DMS 273 treated with DMSO at 0.1 percent for 48 hours (cell line): Measurements from ENCODE around the gene ZFAND4.
"Not testable (repeated sequence)": the region's sequence is repeated elsewhere in the genome, so short reads cannot be mapped to it uniquely, and the experiment has no call there.

ENCODE experiments used
- DNase-seq: peaks from one replicate; lab custom pipeline; 2025; lab: John Stamatoyannopoulos, UW

ZFAND4 gene

DNA sequence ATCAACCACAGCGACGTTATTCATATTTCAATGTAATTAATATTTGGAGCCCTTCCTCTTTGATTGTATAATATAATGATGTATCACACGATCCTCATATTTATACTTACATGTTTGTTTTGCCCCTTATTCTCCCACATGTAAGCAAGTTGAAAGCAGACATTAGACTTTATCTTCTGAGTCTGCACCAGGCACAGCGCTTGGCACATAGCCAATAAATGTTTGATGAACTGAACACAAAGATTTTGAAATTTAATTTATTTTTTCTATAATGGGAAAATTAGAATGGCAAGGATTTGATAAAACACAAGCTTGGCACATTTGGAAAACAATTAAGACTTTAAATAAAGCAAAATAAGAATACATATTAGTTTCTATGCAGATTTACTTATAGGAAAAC is 31.6 kb downstream of the ZFAND4 start:
- DNase-seq = no peak

DNA sequence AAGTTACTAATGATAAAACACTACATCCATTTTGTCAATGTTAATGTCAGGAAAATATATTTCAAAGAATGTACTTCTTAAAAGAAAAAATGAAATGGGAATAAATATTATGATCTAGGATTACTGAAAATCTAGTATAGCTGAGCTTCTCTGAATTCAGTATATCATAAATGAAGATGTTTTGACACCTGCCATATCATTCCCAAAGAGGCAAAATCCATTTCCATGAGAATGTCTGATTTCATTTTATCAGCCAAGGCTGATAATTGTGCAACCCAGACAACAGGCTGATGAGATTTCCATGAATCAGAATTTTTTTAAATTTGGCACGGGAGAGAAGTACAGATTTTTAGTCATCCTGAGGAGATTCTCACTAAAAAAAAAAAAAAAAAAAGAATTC is 32.5 kb downstream of the ZFAND4 start:
- no peak for DNase-seq

DNA sequence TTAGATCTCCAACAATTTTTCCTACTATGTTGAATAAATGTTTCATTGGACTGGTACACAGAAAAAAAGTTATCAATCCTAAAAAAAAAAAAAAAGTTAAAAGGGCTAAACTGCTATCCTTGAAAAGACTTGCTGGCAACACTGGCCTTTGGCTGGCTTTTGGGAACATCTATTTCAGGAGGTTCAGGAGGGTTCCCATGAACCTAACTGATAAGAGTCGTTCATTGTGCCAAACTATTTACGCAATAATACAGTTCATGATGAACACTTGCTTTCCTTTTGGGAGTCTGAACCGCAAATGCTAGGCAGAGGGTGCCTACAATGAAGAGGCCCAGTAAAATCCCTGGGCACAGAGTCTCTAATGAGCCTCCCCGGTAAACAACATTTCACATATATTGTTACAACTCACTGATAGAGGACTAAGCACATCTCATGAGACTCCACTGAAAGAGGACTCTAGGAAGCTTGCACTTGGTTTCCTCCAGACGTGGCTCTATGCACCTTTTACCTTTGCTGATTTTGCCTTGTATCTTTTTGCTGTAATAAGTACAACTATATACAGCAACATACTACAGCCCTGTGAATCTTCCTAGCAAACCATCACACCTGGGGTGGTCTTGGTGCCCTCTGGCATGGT is 45.0 kb downstream of the ZFAND4 start:
- no peak for DNase-seq

DNA sequence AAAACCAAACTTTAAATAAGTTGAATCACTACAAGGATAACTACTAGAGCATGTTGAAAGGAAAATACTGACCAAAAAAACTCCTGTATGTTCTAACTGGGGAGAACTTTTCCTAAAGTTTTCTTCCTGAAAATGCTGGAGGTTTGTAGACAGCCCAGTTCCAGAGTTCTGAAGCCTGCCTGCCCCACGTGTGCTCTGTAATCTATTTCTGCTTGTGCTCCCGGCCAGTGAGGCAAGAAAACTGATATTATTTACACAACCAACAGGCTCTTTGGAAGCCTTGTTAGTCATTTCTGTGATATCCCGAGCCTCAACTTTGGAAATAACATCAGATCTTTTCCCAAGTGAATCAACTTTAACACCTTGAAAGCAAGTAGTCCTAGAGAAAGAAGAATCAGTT is 46.7 kb downstream of the ZFAND4 start:
- no peak for DNase-seq

GRCh38 chr10:45624724-45625123 is 47.8 kb downstream of the ZFAND4 start:
- no peak for DNase-seq

DNA sequence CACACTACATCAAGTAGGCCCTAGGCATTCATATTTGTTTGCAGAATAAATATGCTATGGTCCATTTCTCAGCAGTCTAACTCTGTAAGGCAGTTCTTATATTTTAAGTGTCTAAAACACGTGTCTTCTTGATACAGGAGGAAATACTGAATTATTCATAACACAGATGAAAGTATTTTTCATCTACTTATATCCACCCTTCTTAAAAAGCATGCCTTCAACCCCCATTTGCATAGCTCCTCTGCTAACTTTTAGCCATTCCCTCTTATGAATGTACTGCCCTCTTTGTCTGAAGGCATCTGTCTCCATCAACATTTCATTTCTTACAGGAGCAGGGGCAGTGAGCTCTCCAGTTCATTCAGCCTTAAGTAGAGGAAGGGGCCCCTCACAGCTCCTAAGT is 57.7 kb downstream of the ZFAND4 start:
- DNase-seq = no peak

GRCh38 chr10:45612741-45613140 is 59.8 kb downstream of the ZFAND4 start:
- no peak for DNase-seq

- no peak for DNase-seq
These were observed 64.5 kb downstream of the ZFAND4 start for GRCh38 chr10:45608052-45608451.

GRCh38 chr10:45607276-45607675 is 65.3 kb downstream of the ZFAND4 start:
- no peak for DNase-seq

GRCh38 chr10:45602836-45603235 is 69.7 kb downstream of the ZFAND4 start:
- no peak for DNase-seq

GRCh38 chr10:45602082-45602730 is 70.4 kb downstream of the ZFAND4 start:
- no peak for DNase-seq

GRCh38 chr10:45601254-45601930 is 71.2 kb downstream of the ZFAND4 start:
- not testable (repeated sequence) for DNase-seq

DNA sequence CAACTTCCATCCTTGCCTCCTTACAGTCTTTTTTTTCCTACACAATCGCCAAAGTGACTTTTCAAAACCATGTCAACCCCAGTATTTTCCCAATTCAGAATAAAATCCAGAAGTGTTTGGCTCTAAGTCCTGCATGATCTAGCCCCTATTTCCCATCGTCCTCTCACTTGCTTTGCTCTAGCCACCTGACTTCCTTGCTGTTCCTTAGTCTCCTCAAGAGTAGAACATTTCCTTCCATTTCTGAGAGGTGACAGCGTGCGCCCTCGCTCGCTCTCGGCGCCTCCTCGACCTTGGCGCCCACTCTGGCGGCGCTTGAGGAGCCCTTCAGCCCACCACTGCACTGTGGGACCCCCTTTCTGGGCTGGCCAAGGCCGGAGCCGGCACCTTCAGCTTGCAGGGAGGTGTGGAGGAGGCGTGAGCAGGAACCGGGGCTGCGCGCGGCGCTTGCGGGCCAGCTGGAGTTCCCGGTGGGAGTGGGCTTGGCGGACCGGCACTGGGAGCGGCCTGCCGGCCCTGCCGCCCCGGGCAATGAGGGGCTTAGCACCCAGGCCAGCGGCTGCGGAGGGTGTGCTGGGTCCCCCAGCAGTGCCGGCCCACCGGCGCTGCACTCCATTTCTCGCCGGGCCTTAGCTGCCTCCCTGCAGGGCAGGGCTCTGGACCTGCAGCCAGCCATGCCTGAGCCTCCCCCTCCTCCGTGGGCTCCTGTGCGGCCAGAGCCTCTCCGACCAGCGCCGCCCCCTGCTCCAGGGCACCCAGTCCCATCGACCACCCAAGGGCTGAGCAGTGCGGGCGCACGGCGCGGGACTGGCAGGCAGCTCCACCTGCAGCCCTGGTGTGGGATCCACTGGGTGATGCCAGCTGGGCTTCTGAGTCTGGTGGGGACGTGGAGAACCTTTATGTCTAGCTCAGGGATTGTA is 72.0 kb downstream of the ZFAND4 start:
- not testable (repeated sequence) for DNase-seq

- no peak for DNase-seq
These were observed 72.9 kb downstream of the ZFAND4 start for GRCh38 chr10:45599646-45600045.

- DNase-seq = no peak
These were observed 73.5 kb downstream of the ZFAND4 start for GRCh38 chr10:45599021-45599603.

DNA sequence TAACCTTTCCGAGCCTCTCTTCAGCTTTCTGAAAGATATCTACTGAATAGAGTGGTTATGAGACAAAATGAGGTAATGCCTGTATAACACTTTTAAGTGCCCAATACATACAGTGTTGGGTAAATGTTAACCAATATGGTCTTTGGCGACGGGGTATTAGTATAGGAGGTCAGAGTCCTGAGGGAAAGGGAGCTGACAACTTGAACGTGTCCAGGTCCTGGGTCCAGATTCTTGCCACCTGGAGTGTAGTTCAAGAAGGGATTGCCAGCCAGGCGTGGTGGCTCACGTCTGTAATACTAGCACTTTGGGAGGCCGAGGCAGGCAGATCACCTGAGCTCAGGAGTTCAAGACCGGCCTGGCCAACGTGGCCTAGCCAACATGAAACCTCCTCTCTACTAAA is 76.0 kb downstream of the ZFAND4 start:
- DNase-seq = no peak

GRCh38 chr10:45594276-45595157 is 78.1 kb downstream of the ZFAND4 start:
- peak; percentile 56 for DNase-seq

- DNase-seq = no peak
These were observed 78.7 kb downstream of the ZFAND4 start for GRCh38 chr10:45593938-45594275.

DNA sequence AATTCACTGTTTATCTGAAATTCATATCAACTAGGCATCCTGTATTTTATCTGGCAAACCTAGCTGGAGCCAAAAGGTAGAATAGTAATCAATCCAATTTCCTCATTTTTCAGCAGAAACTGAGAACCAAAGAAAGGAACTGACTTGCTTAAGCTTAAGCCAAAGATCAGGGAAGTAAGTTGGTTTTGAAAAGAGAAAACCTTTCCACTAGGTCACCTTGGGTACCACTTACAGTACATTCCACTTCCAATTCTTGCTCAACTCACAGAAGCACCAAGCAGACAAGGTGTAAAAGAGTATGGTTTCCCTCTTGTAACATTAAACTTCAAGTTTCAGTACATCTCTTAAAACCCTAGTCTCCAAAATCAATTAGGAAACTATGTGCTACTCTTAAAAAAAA is 79.6 kb downstream of the ZFAND4 start:
- no peak for DNase-seq

DNA sequence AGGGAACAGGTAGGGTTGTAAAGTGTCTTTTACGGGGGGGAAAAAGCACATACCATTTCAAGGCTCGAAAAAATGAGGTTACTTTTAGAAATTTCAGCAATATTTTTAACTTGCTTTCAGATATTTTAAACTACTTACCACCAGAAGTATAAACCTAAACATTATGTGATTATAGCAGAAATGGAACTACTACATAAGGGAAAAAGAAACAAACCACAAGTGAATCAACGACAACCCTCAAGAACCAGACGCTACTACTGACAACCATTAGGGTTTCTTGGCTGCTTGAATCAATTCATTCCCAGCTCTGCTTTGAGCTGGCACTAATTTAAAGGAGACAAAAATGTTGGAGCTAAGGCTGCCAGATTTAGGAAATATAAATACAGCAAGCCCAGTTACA is 80.1 kb downstream of the ZFAND4 start:
- DNase-seq = no peak

DNA sequence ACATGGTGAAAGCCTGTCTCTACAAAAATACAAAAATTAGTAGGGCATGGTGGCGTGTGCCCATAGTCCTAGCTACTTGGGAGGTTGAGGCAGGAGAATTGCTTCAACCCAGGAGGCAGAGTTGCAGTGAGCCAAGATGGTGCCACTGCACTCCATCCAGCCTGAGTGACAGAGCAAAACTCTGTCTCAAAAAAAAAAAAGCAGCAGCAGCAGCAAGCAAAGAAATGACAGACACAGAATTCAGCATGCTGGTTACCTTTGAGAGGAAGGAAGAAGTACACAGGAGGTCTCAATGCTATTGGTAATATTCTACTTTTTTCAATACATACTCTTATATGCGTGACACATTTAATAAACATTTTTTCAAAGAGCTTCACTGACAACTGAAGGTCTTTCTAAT is 81.3 kb downstream of the ZFAND4 start:
- DNase-seq = no peak
